Activated CD8-positive, alpha-beta T cell treated with anti-CD3 and anti-CD28 coated beads, Interleukin-2, amount 10 ng/mL, durations not matched to agents 7 days and 5 days (primary cell): Measurements from ENCODE around the gene MACROH2A2. TPM values are rescaled to one million over a fixed set of nuclear protein-coding genes. Genes with fewer than 3 reads are reported as not detected.

Source experiments
- ATAC-seq: fragments of 150-1000 bp; cut with Tn5 transposase; one replicate; pipeline ENCODE4 v1.10.0; 2021; ENCODE audit warnings: moderate library complexity
- CTCF ChIA-PET: fragments of 350-600 bp; sonication (Branson Sonifier 250); formaldehyde crosslinking; loops from one replicate; lab custom pipeline; 2021; ENCODE audit warnings: antibody characterized with exemption; lab: Charles Lee
- POLR2A ChIA-PET: fragments of 350-600 bp; sonication (Branson Sonifier 250); formaldehyde crosslinking; loops from one replicate; lab custom pipeline; 2021; ENCODE audit warnings: antibody characterized with exemption; lab: Charles Lee
- DNase-seq: peaks from one replicate; pipeline ENCODE4 v3.0.0-alpha.2; 2020
- H3K27ac Mint-ChIP-seq: one replicate; pipeline ENCODE4 v1.8.0; 2021; ENCODE audit warnings: mild to moderate bottlenecking, mixed read lengths
- H3K27me3 Mint-ChIP-seq: one replicate; pipeline ENCODE4 v1.8.0; 2021; ENCODE audit warnings: low read depth, mixed read lengths
- H3K36me3 Mint-ChIP-seq: one replicate; pipeline ENCODE4 v1.8.0; 2021; ENCODE audit warnings: low read depth, mixed read lengths
- H3K4me1 Mint-ChIP-seq: one replicate; pipeline ENCODE4 v1.8.0; 2021; ENCODE audit warnings: low read depth, mixed read lengths
- H3K4me3 Mint-ChIP-seq: one replicate; pipeline ENCODE4 v1.8.0; 2021; ENCODE audit warnings: mild to moderate bottlenecking, mixed read lengths
- H3K9me3 Mint-ChIP-seq: one replicate; pipeline ENCODE4 v1.8.0; 2022; ENCODE audit warnings: mixed read lengths; ENCODE audit not compliant: insufficient read depth
- total RNA-seq, 2 experiments: library from RNA; stranded (reverse); gene quantifications; one replicate each; pipeline ENCODE4 v1.2.3, GENCODE V29; 2021

Gene MACROH2A2
- total RNA-seq, 2 experiments from 2014 or later: 6.2 to 7.4 TPM

GRCh38 chr10:70132098-70133029, 79.7 kb downstream of the MACROH2A2 start, which contains the start of gene AIFM2:
Gene AIFM2 (minus strand): TSS chr10:70132825. CDS start chr10:70124084, 8,741 bp downstream.
- no peaks in the 10 kb centered on the region for H3K27me3 Mint-ChIP-seq
- CTCF ChIA-PET: interaction anchor here (1.0 kb wide), 1 partner anchor 14 kb away, joined by 4 read pairs; no protein-coding TSS in a partner anchor
- H3K9me3 Mint-ChIP-seq: no peaks in the 10 kb centered on the region
- H3K27ac Mint-ChIP-seq: peak within 1 kb of the TSS; percentile 89
- DNase-seq: peak; percentile 55
- peaks cover 4% of the 10 kb centered on the region for H3K36me3 Mint-ChIP-seq
- H3K4me1 Mint-ChIP-seq: peaks cover 28% of the 10 kb centered on the region
- POLR2A ChIA-PET: interaction anchor here (1.2 to 1.7 kb wide), 2 partner anchors 14 to 39 kb away, joined by 5 to 6 read pairs; partner anchors contain the start of gene TYSND1
- peak within 1 kb of the TSS; percentile 85 for H3K4me3 Mint-ChIP-seq
- ATAC-seq: peak; percentile 89

GRCh38 chr10:70135046-70135445, 82.4 kb downstream of the MACROH2A2 start:
- no peak overlapping the region for H3K27ac Mint-ChIP-seq
- peaks cover 28% of the 10 kb centered on the region for H3K4me1 Mint-ChIP-seq
- no peaks in the 10 kb centered on the region for H3K27me3 Mint-ChIP-seq
- ATAC-seq (no peak), DNase-seq (no peak)
- ChIA-PET POLR2A (interaction anchor here (0.6 to 2.7 kb wide), 2 partner anchors 10 to 385 kb away, joined by 3 to 15 read pairs; partner anchors contain the start of gene TYSND1), CTCF (interaction anchor here (0.6 to 3.2 kb wide), 4 partner anchors 11 to 229 kb away, joined by 3 to 31 read pairs (median 10); partner anchors contain the start of gene TYSND1)
- no peaks in the 10 kb centered on the region for H3K9me3 Mint-ChIP-seq
- H3K36me3 Mint-ChIP-seq: peaks cover 8% of the 10 kb centered on the region
- no peak overlapping the region for H3K4me3 Mint-ChIP-seq

GRCh38 chr10:70135684-70136083, 83.0 kb downstream of the MACROH2A2 start:
- POLR2A ChIA-PET: interaction anchor here (0.6 to 2.7 kb wide), 2 partner anchors 10 to 384 kb away, joined by 3 to 15 read pairs; partner anchors contain the start of gene TYSND1
- Mint-ChIP-seq H3K4me1 (peaks cover 27% of the 10 kb centered on the region), H3K27ac (no peak overlapping the region), H3K27me3 (no peaks in the 10 kb centered on the region), H3K36me3 (peaks cover 8% of the 10 kb centered on the region), H3K9me3 (no peaks in the 10 kb centered on the region), H3K4me3 (no peak overlapping the region)
- no peak for DNase-seq
- ATAC-seq: no peak
- CTCF ChIA-PET: interaction anchor here (1.4 to 3.2 kb wide), 4 partner anchors 10 to 229 kb away, joined by 3 to 31 read pairs (median 10); partner anchors contain the start of gene TYSND1

GRCh38 chr10:70137135-70137534, 84.5 kb downstream of the MACROH2A2 start:
- ATAC-seq: no peak
- Mint-ChIP-seq H3K4me1 (peaks cover 13% of the 10 kb centered on the region), H3K4me3 (no peak overlapping the region), H3K36me3 (peaks cover 10% of the 10 kb centered on the region), H3K9me3 (no peaks in the 10 kb centered on the region), H3K27me3 (no peaks in the 10 kb centered on the region), H3K27ac (no peak overlapping the region)
- CTCF ChIA-PET: interaction anchor here (1.5 to 3.2 kb wide), 3 partner anchors 9 to 21 kb away, joined by 3 to 31 read pairs (median 16); partner anchors contain the start of gene TYSND1
- no peak for DNase-seq
- POLR2A ChIA-PET: interaction anchor here (1.0 to 2.7 kb wide), 2 partner anchors 8 to 38 kb away, joined by 4 to 15 read pairs; partner anchors contain the start of gene TYSND1

- DNase-seq (no peak), ATAC-seq (no peak)
- Mint-ChIP-seq H3K4me1 (peaks cover 11% of the 10 kb centered on the region), H3K4me3 (no peak overlapping the region), H3K27me3 (no peaks in the 10 kb centered on the region), H3K9me3 (no peaks in the 10 kb centered on the region), H3K27ac (no peak overlapping the region), H3K36me3 (peaks cover 10% of the 10 kb centered on the region)
- ChIA-PET CTCF (no interaction called here), POLR2A (no interaction called here)
Measured at GRCh38 chr10:70137927-70138883, 85.6 kb downstream of the MACROH2A2 start.

- H3K4me1 Mint-ChIP-seq: peaks cover 17% of the 10 kb centered on the region
- ChIA-PET POLR2A (no interaction called here), CTCF (interaction anchor here (0.9 to 1.9 kb wide), 2 partner anchors 24 to 42 kb away, joined by 4 to 7 read pairs; no protein-coding TSS in a partner anchor)
- H3K27ac Mint-ChIP-seq: no peak overlapping the region
- no peak for DNase-seq
- ATAC-seq: no peak
- H3K36me3 Mint-ChIP-seq: peaks cover 10% of the 10 kb centered on the region
- no peak overlapping the region for H3K4me3 Mint-ChIP-seq
- no peaks in the 10 kb centered on the region for H3K9me3 Mint-ChIP-seq
- H3K27me3 Mint-ChIP-seq: no peaks in the 10 kb centered on the region
Measured at GRCh38 chr10:70139151-70139996, 86.7 kb downstream of the MACROH2A2 start.

- ATAC-seq (no peak), DNase-seq (no peak)
- peaks cover 23% of the 10 kb centered on the region for H3K4me1 Mint-ChIP-seq
- ChIA-PET POLR2A (no interaction called here), CTCF (interaction anchor here (1.9 kb wide), 1 partner anchor 25 kb away, joined by 7 read pairs; no protein-coding TSS in a partner anchor)
- no peaks in the 10 kb centered on the region for H3K9me3 Mint-ChIP-seq
- H3K36me3 Mint-ChIP-seq: peaks cover 10% of the 10 kb centered on the region
- no peak overlapping the region for H3K4me3 Mint-ChIP-seq
- no peak overlapping the region for H3K27ac Mint-ChIP-seq
- no peaks in the 10 kb centered on the region for H3K27me3 Mint-ChIP-seq
Measured at GRCh38 chr10:70139997-70140250, 87.3 kb downstream of the MACROH2A2 start.

- ChIA-PET POLR2A (no interaction called here), CTCF (interaction anchor here (1.9 kb wide), 1 partner anchor 25 kb away, joined by 7 read pairs; no protein-coding TSS in a partner anchor)
- DNase-seq: no peak
- ATAC-seq: no peak
- H3K27me3 Mint-ChIP-seq: no peaks in the 10 kb centered on the region
- no peak overlapping the region for H3K27ac Mint-ChIP-seq
- peaks cover 10% of the 10 kb centered on the region for H3K36me3 Mint-ChIP-seq
- H3K4me1 Mint-ChIP-seq: peaks cover 26% of the 10 kb centered on the region
- H3K4me3 Mint-ChIP-seq: no peak overlapping the region
- no peaks in the 10 kb centered on the region for H3K9me3 Mint-ChIP-seq
Measured at GRCh38 chr10:70140297-70140696, 87.7 kb downstream of the MACROH2A2 start.

- Mint-ChIP-seq H3K36me3 (peaks cover 7% of the 10 kb centered on the region), H3K4me3 (no peak overlapping the region), H3K27ac (no peak overlapping the region), H3K4me1 (peaks cover 35% of the 10 kb centered on the region), H3K9me3 (no peaks in the 10 kb centered on the region), H3K27me3 (no peaks in the 10 kb centered on the region)
- ATAC-seq (no peak), DNase-seq (no peak)
- POLR2A ChIA-PET: no interaction called here
- CTCF ChIA-PET: no interaction called here
Measured at GRCh38 chr10:70142555-70142954, 89.9 kb downstream of the MACROH2A2 start.

- Mint-ChIP-seq H3K4me3 (peak overlapping the region; percentile 92), H3K36me3 (peaks cover 13% of the 10 kb centered on the region), H3K9me3 (no peaks in the 10 kb centered on the region), H3K4me1 (peaks cover 35% of the 10 kb centered on the region), H3K27me3 (no peaks in the 10 kb centered on the region), H3K27ac (peak overlapping the region; percentile 99)
- POLR2A ChIA-PET: interaction anchor here (0.6 to 3.4 kb wide), 6 partner anchors 9 to 75 kb away, joined by 3 to 15 read pairs (median 4); partner anchors contain the start of gene SAR1A
- CTCF ChIA-PET: interaction anchor here (0.7 to 4.3 kb wide), 14 partner anchors 9 to 220 kb away, joined by 3 to 97 read pairs (median 7); no protein-coding TSS in a partner anchor
- DNase-seq: no peak
- no peak for ATAC-seq
Measured at GRCh38 chr10:70144372-70145110, 91.9 kb downstream of the MACROH2A2 start.
